ENCODE measurements around the gene RNF2. TPM values are rescaled to one million over a fixed set of nuclear protein-coding genes. Genes with fewer than 3 reads are reported as not detected.

Gene RNF2
- polyA plus RNA-seq, 1 experiment, result 12.6 TPM

- Histone ChIP-seq H3K4me3 (ENCODE audit: low read depth, low read length) (no peak overlapping the region), H3K36me3 (ENCODE audit: control insufficient read depth, insufficient read depth, low read length) (no peaks in the 10 kb centered on the region), H3K27me3 (ENCODE audit: control insufficient read depth, insufficient read depth, low read length) (no peaks in the 10 kb centered on the region)
- no peak for DNase-seq (ENCODE audit: low read depth)
- no peak for TF ChIP-seq CTCF (IDR thresholded peaks at IDR 0.05; ENCODE audit: insufficient read depth, low read depth, low read length)
- ChIA-PET CTCF (interaction anchor here (0.8 kb wide), 1 partner anchor 612 kb away, joined by 3 read pairs; no protein-coding TSS in a partner anchor), POLR2A (no interaction called here)
Measured at GRCh38 chr1:185066181-185066580, 20.8 kb downstream of the RNF2 start.

GRCh38 chr1:185068341-185068740, 23.0 kb downstream of the RNF2 start:
- POLR2A ChIA-PET, result no interaction called here
- no peak overlapping the region for H3K4me3 ChIP-seq (ENCODE audit: low read depth, low read length)
- no peak for TF ChIP-seq CTCF (IDR thresholded peaks at IDR 0.05; ENCODE audit: insufficient read depth, low read depth, low read length)
- DNase-seq (ENCODE audit: low read depth), result no peak
- no peaks in the 10 kb centered on the region for H3K27me3 ChIP-seq (ENCODE audit: control insufficient read depth, insufficient read depth, low read length)
- CTCF ChIA-PET, result no interaction called here
- H3K36me3 ChIP-seq (ENCODE audit: control insufficient read depth, insufficient read depth, low read length), result no peaks in the 10 kb centered on the region

- no peak for TF ChIP-seq CTCF (IDR thresholded peaks at IDR 0.05; ENCODE audit: insufficient read depth, low read depth, low read length)
- DNase-seq (ENCODE audit: low read depth), result no peak
- POLR2A ChIA-PET, result interaction anchor here (0.6 kb wide), 1 partner anchor 115 kb away, joined by 3 read pairs; no protein-coding TSS in a partner anchor
- CTCF ChIA-PET, result interaction anchor here (1.1 kb wide), 1 partner anchor 15 kb away, joined by 3 read pairs; no protein-coding TSS in a partner anchor
- no peak overlapping the region for H3K4me3 ChIP-seq (ENCODE audit: low read depth, low read length)
- no peaks in the 10 kb centered on the region for H3K36me3 ChIP-seq (ENCODE audit: control insufficient read depth, insufficient read depth, low read length)
- H3K27me3 ChIP-seq (ENCODE audit: control insufficient read depth, insufficient read depth, low read length), result no peaks in the 10 kb centered on the region
Measured at GRCh38 chr1:185069202-185069772, 23.9 kb downstream of the RNF2 start.

- no peaks in the 10 kb centered on the region for H3K36me3 ChIP-seq (ENCODE audit: control insufficient read depth, insufficient read depth, low read length)
- H3K27me3 ChIP-seq (ENCODE audit: control insufficient read depth, insufficient read depth, low read length), result no peaks in the 10 kb centered on the region
- no peak for DNase-seq (ENCODE audit: low read depth)
- H3K4me3 ChIP-seq (ENCODE audit: low read depth, low read length), result no peak overlapping the region
- ChIA-PET POLR2A (no interaction called here), CTCF (no interaction called here)
- TF ChIP-seq CTCF (IDR thresholded peaks at IDR 0.05; ENCODE audit: insufficient read depth, low read depth, low read length), result no peak
Measured at GRCh38 chr1:185070051-185070450, 24.7 kb downstream of the RNF2 start.

- no peak for TF ChIP-seq CTCF (IDR thresholded peaks at IDR 0.05; ENCODE audit: insufficient read depth, low read depth, low read length)
- CTCF ChIA-PET, result no interaction called here
- Histone ChIP-seq H3K27me3 (ENCODE audit: control insufficient read depth, insufficient read depth, low read length) (no peaks in the 10 kb centered on the region), H3K36me3 (ENCODE audit: control insufficient read depth, insufficient read depth, low read length) (no peaks in the 10 kb centered on the region), H3K4me3 (ENCODE audit: low read depth, low read length) (no peak overlapping the region)
- POLR2A ChIA-PET, result no interaction called here
- no peak for DNase-seq (ENCODE audit: low read depth)
Measured at GRCh38 chr1:185073725-185074124, 28.4 kb downstream of the RNF2 start.
